Astrocyte (in vitro differentiated cells and primary cell): ENCODE measurements around the gene CCSER1. TPM values are rescaled to one million over a fixed set of nuclear protein-coding genes. Genes with fewer than 3 reads are reported as not detected.

ENCODE experiments used
- DNase-seq: peaks from one replicate; pipeline ENCODE4 v3.0.0-alpha.2; 2010; ENCODE audit warnings: low read depth
- FAIRE-seq: peaks from 2 replicates; lab custom pipeline; 2011; peaks lifted over from hg19 to GRCh38; lab: Jason Lieb, UNC
- H2AFZ ChIP-seq: 2 replicates; pipeline ENCODE4 v1.6.0; 2012; ENCODE audit warnings: low read depth, low read length, inconsistent platforms
- H3K27ac ChIP-seq: 2 replicates; pipeline ENCODE4 v1.5.1; 2011; ENCODE audit warnings: low read depth, low read length, inconsistent platforms
- H3K27me3 ChIP-seq: 2 replicates; pipeline ENCODE4 v1.6.0; 2011; ENCODE audit warnings: low read length, inconsistent platforms; ENCODE audit not compliant: insufficient read depth
- H3K36me3 ChIP-seq: 2 replicates; pipeline ENCODE4 v1.5.1; 2011; ENCODE audit warnings: low read length, inconsistent platforms; ENCODE audit not compliant: insufficient read depth
- H3K4me1 ChIP-seq: 2 replicates; pipeline ENCODE4 v1.5.1; 2011; ENCODE audit warnings: low read length, inconsistent platforms; ENCODE audit not compliant: insufficient read depth
- H3K4me2 ChIP-seq: 2 replicates; pipeline ENCODE4 v1.6.0; 2012; ENCODE audit warnings: low read length, inconsistent platforms
- H3K4me3 ChIP-seq: 2 replicates; pipeline ENCODE4 v1.5.1; 2011; ENCODE audit warnings: low read depth, mild to moderate bottlenecking, low read length, inconsistent platforms; ENCODE audit not compliant: insufficient read depth
- H3K79me2 ChIP-seq: 2 replicates; pipeline ENCODE4 v1.6.0; 2012; ENCODE audit warnings: mild to moderate bottlenecking, low read length, inconsistent platforms; ENCODE audit not compliant: insufficient read depth
- H3K9ac ChIP-seq: 2 replicates; pipeline ENCODE4 v1.6.0; 2012; ENCODE audit warnings: mild to moderate bottlenecking, low read length, inconsistent platforms
- H3K9me3 ChIP-seq: 2 replicates; pipeline ENCODE4 v1.5.1; 2012; ENCODE audit warnings: low read depth, mild to moderate bottlenecking, low read length, inconsistent platforms; ENCODE audit not compliant: insufficient read depth
- H4K20me1 ChIP-seq: 2 replicates; pipeline ENCODE4 v1.6.0; 2012; ENCODE audit warnings: low read length, inconsistent platforms; ENCODE audit not compliant: insufficient read depth
- H3K27ac Mint-ChIP-seq: one replicate; pipeline ENCODE4 v1.8.0; 2021; ENCODE audit warnings: mild to moderate bottlenecking, mixed read lengths; ENCODE audit not compliant: unreplicated experiment
- H3K27me3 Mint-ChIP-seq: one replicate; pipeline ENCODE4 v1.8.0; 2021; ENCODE audit warnings: low read depth, mixed read lengths; ENCODE audit not compliant: unreplicated experiment
- H3K36me3 Mint-ChIP-seq: one replicate; pipeline ENCODE4 v1.8.0; 2021; ENCODE audit warnings: low read depth, mixed read lengths; ENCODE audit not compliant: unreplicated experiment
- H3K4me1 Mint-ChIP-seq: one replicate; pipeline ENCODE4 v1.8.0; 2021; ENCODE audit warnings: low read depth, mixed read lengths; ENCODE audit not compliant: unreplicated experiment
- H3K4me3 Mint-ChIP-seq: one replicate; pipeline ENCODE4 v1.8.0; 2021; ENCODE audit warnings: mild to moderate bottlenecking, moderate library complexity, mixed read lengths; ENCODE audit not compliant: unreplicated experiment
- H3K9me3 Mint-ChIP-seq: one replicate; pipeline ENCODE4 v1.8.0; 2021; ENCODE audit warnings: mild to moderate bottlenecking, mixed read lengths; ENCODE audit not compliant: unreplicated experiment
- CTCF ChIP-seq: IDR thresholded peaks from 2 replicates; pipeline ENCODE4 v1.5.1; 2011; ENCODE audit warnings: low read depth, mild to moderate bottlenecking, inconsistent platforms, low read length, moderate library complexity; ENCODE audit not compliant: insufficient read depth
- EZH2 ChIP-seq: IDR thresholded peaks from 2 replicates; pipeline ENCODE4 v1.6.1; 2012; ENCODE audit warnings: mild to moderate bottlenecking, low read length, inconsistent platforms; ENCODE audit not compliant: insufficient read depth
- total RNA-seq: library from RNA; stranded (reverse); gene quantifications from 2 replicates; pipeline ENCODE4 v1.2.1, GENCODE V29; 2021

CCSER1 gene
- total RNA-seq, 1 donor from 2014 or later: 2.2 TPM

DNA sequence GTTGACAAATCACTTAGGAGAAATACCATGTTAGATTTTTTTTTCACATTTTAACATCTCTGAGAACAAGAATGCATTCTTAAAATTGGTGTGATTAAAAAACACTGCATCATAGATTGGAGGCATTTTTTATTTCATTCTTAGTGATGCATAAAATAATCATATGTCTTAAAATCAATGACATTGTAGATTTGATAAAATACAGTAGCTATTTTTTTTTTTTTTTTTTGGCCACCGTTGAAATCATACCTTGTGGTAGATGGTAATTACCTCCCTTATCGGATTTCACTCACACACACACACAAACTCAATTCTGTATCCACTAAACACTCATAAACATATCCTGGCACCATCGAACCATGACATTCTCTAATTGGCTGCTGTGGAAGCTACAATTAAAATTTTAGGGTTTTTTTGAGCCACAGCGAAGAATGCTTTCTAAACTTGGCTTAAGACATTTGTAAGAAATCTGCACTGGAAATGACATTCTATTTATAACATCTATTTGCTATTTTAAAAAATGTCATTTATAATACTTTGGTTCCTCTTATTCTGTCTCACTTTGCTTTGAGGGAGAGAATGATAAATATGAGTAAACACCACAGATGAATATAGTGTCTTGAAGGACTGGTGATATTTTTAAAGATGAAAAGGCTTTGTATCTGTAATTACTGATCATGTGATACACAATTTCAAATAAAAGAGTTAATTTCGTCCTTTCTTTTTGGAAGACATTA, 60.1 kb downstream of the CCSER1 start:
- H3K9me3 Mint-ChIP-seq: no peaks in the 10 kb centered on the region
- Histone ChIP-seq H3K9ac (no peak overlapping the region), H4K20me1 (no peaks in the 10 kb centered on the region), H2AFZ (no peak overlapping the region), H3K4me2 (no peak overlapping the region), H3K27ac (no peak overlapping the region), H3K36me3 (no peaks in the 10 kb centered on the region), H3K27me3 (no peaks in the 10 kb centered on the region), H3K4me1 (no peaks in the 10 kb centered on the region), H3K79me2 (no peaks in the 10 kb centered on the region), H3K9me3 (no peaks in the 10 kb centered on the region), H3K4me3 (no peak overlapping the region)
- H3K27me3 Mint-ChIP-seq: no peaks in the 10 kb centered on the region
- DNase-seq: no peak
- H3K4me3 Mint-ChIP-seq: no peak overlapping the region
- FAIRE-seq: no peak
- no peak for TF ChIP-seq CTCF
- H3K4me1 Mint-ChIP-seq: peaks cover 2% of the 10 kb centered on the region
- H3K27ac Mint-ChIP-seq: no peak overlapping the region
- H3K36me3 Mint-ChIP-seq: no peaks in the 10 kb centered on the region

DNA sequence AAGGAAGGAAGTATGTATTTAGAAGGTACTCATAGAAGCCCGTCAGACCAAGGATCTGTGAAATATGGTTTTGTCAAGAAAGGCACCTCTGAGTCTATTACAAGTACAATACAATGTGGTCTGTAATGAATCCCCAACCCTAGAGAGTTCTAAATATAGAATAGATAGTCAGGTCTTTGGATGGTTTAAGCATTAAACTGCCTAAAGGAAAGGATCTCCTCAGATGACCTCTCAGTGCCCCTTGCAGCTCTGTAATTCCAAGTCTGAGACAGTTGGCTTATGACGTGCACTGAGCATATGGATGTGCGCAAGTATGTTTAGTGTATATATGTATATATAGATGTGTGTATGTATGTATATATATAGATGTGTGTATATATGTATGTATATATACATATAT, 62.0 kb downstream of the CCSER1 start:
- H3K27ac ChIP-seq: no peak overlapping the region
- H3K27ac Mint-ChIP-seq: no peak overlapping the region
- H3K9me3 Mint-ChIP-seq: no peaks in the 10 kb centered on the region

More for the DNA sequence above, 62.0 kb downstream of the CCSER1 start:
- no peak overlapping the region for H3K4me3 ChIP-seq
- Mint-ChIP-seq H3K4me1 (peaks cover 2% of the 10 kb centered on the region), H3K36me3 (no peaks in the 10 kb centered on the region), H3K4me3 (no peak overlapping the region), H3K27me3 (no peaks in the 10 kb centered on the region)
- no peak for TF ChIP-seq CTCF
- TF ChIP-seq EZH2: no peak
- no peak for DNase-seq
- no peaks in the 10 kb centered on the region for H3K4me1 ChIP-seq
- H3K36me3 ChIP-seq: no peaks in the 10 kb centered on the region
- no peak overlapping the region for H3K9ac ChIP-seq
- no peaks in the 10 kb centered on the region for H3K79me2 ChIP-seq
- no peak overlapping the region for H2AFZ ChIP-seq
- H3K27me3 ChIP-seq: no peaks in the 10 kb centered on the region
- FAIRE-seq: no peak
- H3K9me3 ChIP-seq: no peaks in the 10 kb centered on the region
- no peak overlapping the region for H3K4me2 ChIP-seq
- no peaks in the 10 kb centered on the region for H4K20me1 ChIP-seq
